ENCODE data around the gene COL25A1. TPM values are rescaled to one million over a fixed set of nuclear protein-coding genes. Genes with fewer than 3 reads are reported as not detected.

Gene COL25A1
- total RNA-seq, 1 experiment from 2014 or later = not detected

- Mint-ChIP-seq H3K4me1 (ENCODE audit: low read depth, unreplicated experiment) (no peaks in the 10 kb centered on the region), H3K27ac (ENCODE audit: unreplicated experiment) (no peak overlapping the region), H3K27me3 (ENCODE audit: unreplicated experiment) (no peaks in the 10 kb centered on the region), H3K4me3 (ENCODE audit: low read depth, unreplicated experiment) (no peak overlapping the region), H3K36me3 (ENCODE audit: insufficient read depth, unreplicated experiment) (no peaks in the 10 kb centered on the region), H3K9me3 (ENCODE audit: low read depth, unreplicated experiment) (peaks cover 4% of the 10 kb centered on the region)
- intact Hi-C loops (cut with micrococcal nuclease; ENCODE audit: unreplicated experiment) = no loop called here
- no TSS peak for BruUV-seq (replicated peaks)
- CTCF ChIA-PET = no interaction called here
- no peak for DNase-seq
- no peak for TF ChIP-seq CTCF (IDR thresholded peaks at IDR 0.05; ENCODE audit: unreplicated experiment)
Observed at GRCh38 chr4:109186458-109186945, 116.0 kb downstream of the COL25A1 start.

- CTCF ChIA-PET = no interaction called here
- TF ChIP-seq CTCF (IDR thresholded peaks at IDR 0.05; ENCODE audit: unreplicated experiment) = no peak
- Mint-ChIP-seq H3K36me3 (ENCODE audit: insufficient read depth, unreplicated experiment) (no peaks in the 10 kb centered on the region), H3K27ac (ENCODE audit: unreplicated experiment) (no peak overlapping the region), H3K27me3 (ENCODE audit: unreplicated experiment) (no peaks in the 10 kb centered on the region), H3K4me3 (ENCODE audit: low read depth, unreplicated experiment) (no peak overlapping the region), H3K9me3 (ENCODE audit: low read depth, unreplicated experiment) (peaks cover 4% of the 10 kb centered on the region), H3K4me1 (ENCODE audit: low read depth, unreplicated experiment) (no peaks in the 10 kb centered on the region)
- no TSS peak for BruUV-seq (replicated peaks)
- DNase-seq = no peak
- intact Hi-C loops (cut with micrococcal nuclease; ENCODE audit: unreplicated experiment) = no loop called here
Observed at GRCh38 chr4:109185951-109186350, 116.5 kb downstream of the COL25A1 start.

- H3K4me3 Mint-ChIP-seq (ENCODE audit: low read depth, unreplicated experiment) = no peak overlapping the region
- TF ChIP-seq CTCF (IDR thresholded peaks at IDR 0.05; ENCODE audit: unreplicated experiment) = no peak
- H3K27ac Mint-ChIP-seq (ENCODE audit: unreplicated experiment) = no peak overlapping the region
- H3K36me3 Mint-ChIP-seq (ENCODE audit: insufficient read depth, unreplicated experiment) = no peaks in the 10 kb centered on the region
- no peak for DNase-seq
- no peaks in the 10 kb centered on the region for H3K27me3 Mint-ChIP-seq (ENCODE audit: unreplicated experiment)
- CTCF ChIA-PET = no interaction called here
- intact Hi-C loops (cut with micrococcal nuclease; ENCODE audit: unreplicated experiment) = no loop called here
- peaks cover 4% of the 10 kb centered on the region for H3K9me3 Mint-ChIP-seq (ENCODE audit: low read depth, unreplicated experiment)
- BruUV-seq (replicated peaks) = no TSS peak
- H3K4me1 Mint-ChIP-seq (ENCODE audit: low read depth, unreplicated experiment) = no peaks in the 10 kb centered on the region
Observed at GRCh38 chr4:109185548-109185947, 116.9 kb downstream of the COL25A1 start.

GRCh38 chr4:109184491-109184961 lies 117.9 kb downstream of the COL25A1 start:
- no peak overlapping the region for H3K27ac Mint-ChIP-seq (ENCODE audit: unreplicated experiment)
- no peak for DNase-seq
- no peak for TF ChIP-seq CTCF (IDR thresholded peaks at IDR 0.05; ENCODE audit: unreplicated experiment)
- intact Hi-C loops (cut with micrococcal nuclease; ENCODE audit: unreplicated experiment) = no loop called here
- H3K4me3 Mint-ChIP-seq (ENCODE audit: low read depth, unreplicated experiment) = no peak overlapping the region
- peaks cover 4% of the 10 kb centered on the region for H3K9me3 Mint-ChIP-seq (ENCODE audit: low read depth, unreplicated experiment)
- no peaks in the 10 kb centered on the region for H3K4me1 Mint-ChIP-seq (ENCODE audit: low read depth, unreplicated experiment)
- CTCF ChIA-PET = no interaction called here
- no peaks in the 10 kb centered on the region for H3K36me3 Mint-ChIP-seq (ENCODE audit: insufficient read depth, unreplicated experiment)
- BruUV-seq (replicated peaks) = no TSS peak
- H3K27me3 Mint-ChIP-seq (ENCODE audit: unreplicated experiment) = no peaks in the 10 kb centered on the region
